ENCODE measurements around the gene CCDC146.

GRCh38 chr7:77235276-77235675, 112.9 kb downstream of the CCDC146 start:
- TF ChIP-seq POLR2A (IDR thresholded peaks at IDR 0.05), result no peak
- TF ChIP-seq CTCF (IDR thresholded peaks at IDR 0.05), result no peak
